ENCODE measurements around the gene SPEG. TPM values are rescaled to one million over a fixed set of nuclear protein-coding genes. Genes with fewer than 3 reads are reported as not detected.

Gene SPEG
- total RNA-seq, 4 donors from 2014 or later = 3.2 to 49.5 (median 10.2) TPM

DNA sequence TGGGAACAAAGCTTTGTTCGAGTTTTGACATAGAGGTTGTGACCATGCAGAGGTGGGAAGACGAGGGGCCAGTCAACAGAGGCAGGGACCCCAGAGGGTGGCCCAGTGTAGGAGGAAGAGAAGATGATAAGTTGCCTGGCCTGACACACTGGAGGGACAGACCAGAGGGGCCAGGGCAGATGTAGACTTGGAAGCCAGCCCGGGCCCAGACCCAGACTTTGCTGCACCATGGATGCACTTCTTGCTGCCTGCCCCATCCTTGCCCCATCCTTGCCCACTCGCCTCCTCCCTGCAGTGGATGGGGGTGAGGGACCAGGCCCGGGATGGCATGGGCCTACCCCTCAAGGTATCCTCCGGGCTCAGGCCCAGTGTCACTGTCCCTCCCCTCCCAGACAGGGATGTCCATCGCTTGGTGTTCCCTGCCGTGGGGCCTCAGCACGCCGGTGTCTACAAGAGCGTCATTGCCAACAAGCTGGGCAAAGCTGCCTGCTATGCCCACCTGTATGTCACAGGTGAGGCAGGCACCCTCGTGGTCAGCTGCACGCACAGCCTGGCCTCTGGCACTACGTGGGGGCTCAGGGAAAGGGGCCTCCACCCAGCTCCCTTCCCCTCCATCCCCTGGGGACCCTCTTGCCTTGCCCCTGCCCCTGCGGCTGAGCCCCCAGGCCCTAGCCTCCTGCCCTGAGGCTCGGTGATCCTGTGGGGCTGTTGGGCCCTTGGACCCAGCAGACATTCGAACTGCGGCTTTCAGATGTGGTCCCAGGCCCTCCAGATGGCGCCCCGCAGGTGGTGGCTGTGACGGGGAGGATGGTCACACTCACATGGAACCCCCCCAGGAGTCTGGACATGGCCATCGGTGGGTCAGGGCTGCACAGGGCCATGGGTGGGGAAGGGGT is 37.1 kb downstream of the SPEG start:
- H3K27me3 ChIP-seq = peaks cover 0 to 4% of the 10 kb centered on the region in 2 donors
- H3K4me1 ChIP-seq = no peaks in the 10 kb centered on the region
- no peaks in the 10 kb centered on the region for H3K36me3 ChIP-seq
- TF ChIP-seq POLR2A (IDR thresholded peaks at IDR 0.05) = no peak
- TF ChIP-seq CTCF (IDR thresholded peaks at IDR 0.05) = no peak
- no peaks in the 10 kb centered on the region for H3K9me3 ChIP-seq
- no peak overlapping the region for H3K4me3 ChIP-seq
- no peak for DNase-seq
- no peak overlapping the region for H3K27ac ChIP-seq

GRCh38 chr2:219472629-219473187 is 38.1 kb downstream of the SPEG start:
- Histone ChIP-seq H3K36me3 (no peaks in the 10 kb centered on the region), H3K4me1 (no peaks in the 10 kb centered on the region), H3K4me3 (no peak overlapping the region), H3K27ac (no peak overlapping the region), H3K9me3 (no peaks in the 10 kb centered on the region), H3K27me3 (peaks cover 0 to 4% of the 10 kb centered on the region in 2 donors)
- no peak for TF ChIP-seq POLR2A (IDR thresholded peaks at IDR 0.05)
- TF ChIP-seq CTCF (IDR thresholded peaks at IDR 0.05) = no peak
- DNase-seq = no peak

DNA sequence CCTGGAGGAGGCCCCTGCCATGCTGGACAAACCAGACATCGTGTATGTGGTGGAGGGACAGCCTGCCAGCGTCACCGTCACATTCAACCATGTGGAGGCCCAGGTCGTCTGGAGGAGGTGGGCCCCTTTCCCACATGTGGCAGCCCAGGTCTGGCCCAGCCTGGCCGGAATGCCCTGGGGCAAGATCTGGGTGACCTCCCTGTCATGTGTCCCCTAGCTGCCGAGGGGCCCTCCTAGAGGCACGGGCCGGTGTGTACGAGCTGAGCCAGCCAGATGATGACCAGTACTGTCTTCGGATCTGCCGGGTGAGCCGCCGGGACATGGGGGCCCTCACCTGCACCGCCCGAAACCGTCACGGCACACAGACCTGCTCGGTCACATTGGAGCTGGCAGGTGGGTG is 38.9 kb downstream of the SPEG start:
- Histone ChIP-seq H3K9me3 (no peaks in the 10 kb centered on the region), H3K27ac (no peak overlapping the region), H3K36me3 (no peaks in the 10 kb centered on the region), H3K4me1 (no peaks in the 10 kb centered on the region), H3K4me3 (no peak overlapping the region), H3K27me3 (peaks cover 0 to 4% of the 10 kb centered on the region in 2 donors)
- TF ChIP-seq POLR2A (IDR thresholded peaks at IDR 0.05) (no peak), CTCF (IDR thresholded peaks at IDR 0.05) (no peak)
- DNase-seq = no peak

- peaks cover 0 to 4% of the 10 kb centered on the region in 2 donors for H3K27me3 ChIP-seq
- H3K4me3 ChIP-seq = no peak overlapping the region
- no peaks in the 10 kb centered on the region for H3K9me3 ChIP-seq
- no peak overlapping the region for H3K27ac ChIP-seq
- H3K4me1 ChIP-seq = no peaks in the 10 kb centered on the region
- no peak for DNase-seq
- TF ChIP-seq CTCF (IDR thresholded peaks at IDR 0.05) (no peak), POLR2A (IDR thresholded peaks at IDR 0.05) (no peak)
- no peaks in the 10 kb centered on the region for H3K36me3 ChIP-seq
These were observed 39.8 kb downstream of the SPEG start for GRCh38 chr2:219474285-219475060.

GRCh38 chr2:219475278-219475677 is 40.6 kb downstream of the SPEG start:
- no peaks in the 10 kb centered on the region for H3K9me3 ChIP-seq
- TF ChIP-seq CTCF (IDR thresholded peaks at IDR 0.05) (no peak), POLR2A (IDR thresholded peaks at IDR 0.05) (no peak)
- H3K27me3 ChIP-seq = peaks cover 0 to 4% of the 10 kb centered on the region in 2 donors
- no peak overlapping the region for H3K27ac ChIP-seq
- no peaks in the 10 kb centered on the region for H3K4me1 ChIP-seq
- no peaks in the 10 kb centered on the region for H3K36me3 ChIP-seq
- no peak for DNase-seq
- H3K4me3 ChIP-seq = no peak overlapping the region

Data from Peyer's patch (tissue), 4 donors.